ENCODE results near the gene AMER3.
"Not testable (repeated sequence)": the region's sequence is repeated elsewhere in the genome, so short reads cannot be mapped to it uniquely, and the experiment has no call there.

The AMER3 gene, protein sequence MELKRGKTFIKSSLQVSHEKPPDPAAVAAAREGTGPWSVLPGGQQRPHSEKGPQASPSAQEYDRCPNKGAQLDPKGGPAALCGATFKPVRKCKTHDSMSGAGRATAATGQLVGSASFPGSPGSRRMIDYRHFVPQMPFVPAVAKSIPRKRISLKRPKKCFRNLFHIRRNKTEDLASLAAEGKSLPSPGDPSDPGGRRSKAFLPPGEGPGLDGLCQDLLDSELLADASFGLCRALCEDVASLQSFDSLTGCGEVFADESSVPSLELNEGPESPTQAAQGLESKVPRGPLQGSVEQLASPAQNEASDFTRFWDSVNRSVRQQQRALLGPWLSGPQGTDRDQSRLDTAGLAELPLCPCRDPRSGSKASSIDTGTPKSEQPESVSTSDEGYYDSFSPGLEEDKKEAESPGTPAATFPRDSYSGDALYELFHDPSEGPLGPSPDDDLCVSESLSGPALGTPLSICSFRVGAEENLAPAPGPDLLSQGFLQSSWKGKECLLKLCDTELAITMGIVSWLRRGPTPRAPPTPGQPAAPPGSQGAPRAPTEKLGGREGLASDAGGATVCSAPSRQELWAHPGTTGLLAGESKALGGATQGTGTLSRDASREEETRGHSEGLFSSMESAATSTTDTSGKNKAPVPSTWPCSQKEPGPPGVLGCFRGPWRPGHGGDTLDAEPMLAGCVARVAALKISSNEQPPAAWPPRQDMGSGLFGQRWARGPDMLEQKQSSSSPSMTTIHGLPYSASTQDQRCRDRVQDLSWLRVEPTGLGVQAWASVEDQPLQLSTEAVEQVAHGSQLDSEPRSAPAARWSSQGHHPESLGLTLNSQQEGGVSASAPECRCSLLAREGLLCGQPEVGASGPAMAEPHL

DNA sequence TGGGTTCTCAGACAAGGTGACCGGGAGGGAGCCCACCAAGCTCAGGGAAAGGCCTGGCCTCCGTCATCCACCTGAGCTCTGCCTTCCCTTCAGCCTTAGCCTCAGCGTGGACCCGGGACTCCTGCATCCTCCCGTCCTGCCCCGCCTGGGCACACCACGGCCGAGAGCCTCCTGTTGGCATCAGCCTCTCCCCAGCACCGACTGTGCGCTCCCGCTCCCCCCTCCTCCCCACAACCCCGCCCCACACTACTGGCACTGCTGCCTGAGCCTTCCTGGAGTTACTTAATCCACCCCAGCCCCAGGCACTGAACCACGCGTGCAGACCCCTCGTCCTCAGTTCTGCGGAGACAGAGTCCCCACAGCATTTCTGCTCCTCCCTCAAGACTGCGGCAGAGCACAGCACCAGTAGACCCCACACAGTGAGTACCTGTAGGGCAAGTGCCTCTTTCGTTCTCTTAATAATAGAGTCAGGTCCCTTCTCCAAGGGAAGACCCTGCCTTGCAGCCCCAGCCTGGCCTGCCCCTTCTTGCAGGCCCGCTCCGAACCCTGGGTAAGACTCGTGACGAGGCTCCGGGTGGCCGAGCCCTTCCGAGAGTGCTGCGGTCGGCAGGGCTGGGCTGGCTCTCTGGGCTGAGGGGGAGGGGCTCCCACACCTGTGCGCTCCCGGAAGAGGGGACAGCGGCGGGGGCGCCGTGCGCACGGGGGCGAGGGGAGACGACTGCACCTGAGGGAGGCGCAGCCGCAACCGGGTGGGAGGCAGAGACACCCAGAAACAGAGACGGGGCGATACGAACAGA lies at the start of gene AMER3:
Gene AMER3, plus strand, starts transcription at position 285 of the 797 bp plus-strand sequence. CDS start 6,533 bp downstream, outside the sequence.
- no peak for DNase-seq

DNA sequence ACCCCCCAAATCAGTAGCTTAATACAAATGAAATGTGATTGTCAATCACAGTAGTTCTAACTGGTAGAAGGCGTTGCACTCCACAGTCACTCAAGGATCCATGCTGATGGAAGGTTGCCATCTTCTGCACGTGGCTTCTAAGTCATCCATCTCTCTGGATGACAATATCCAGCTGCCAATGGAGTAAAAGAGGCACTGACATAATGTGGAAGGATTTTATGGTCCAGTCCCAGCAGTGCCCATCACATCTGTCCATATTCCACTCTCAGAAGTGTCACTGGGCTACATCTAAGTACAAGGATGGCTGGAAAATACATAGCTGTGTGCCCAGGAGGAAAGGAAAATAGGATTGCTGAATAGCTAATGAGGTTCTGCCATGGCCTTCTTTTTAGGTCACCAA lies 40.5 kb upstream of the AMER3 start:
- DNase-seq = not testable (repeated sequence)

DNA sequence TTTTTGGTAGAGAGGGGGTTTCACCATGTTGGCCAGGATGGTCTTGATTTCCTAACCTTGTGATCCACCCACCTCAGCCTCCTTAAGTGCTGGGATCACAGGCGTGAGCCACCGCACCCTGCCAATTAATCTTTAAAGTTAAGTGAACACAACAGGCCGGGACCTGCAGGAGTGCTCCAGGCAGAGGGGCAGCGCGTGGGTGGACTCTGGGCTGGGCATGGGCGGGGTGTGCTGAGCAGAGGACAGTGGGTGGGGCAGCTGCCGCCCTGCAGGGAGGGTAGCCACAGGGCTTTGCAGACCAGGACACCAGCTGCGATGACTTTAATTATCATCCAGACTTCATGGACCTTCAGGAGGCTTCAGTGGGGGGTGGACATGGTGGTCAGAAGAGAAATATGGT lies 35.3 kb upstream of the AMER3 start:
- no peak for DNase-seq

DNA sequence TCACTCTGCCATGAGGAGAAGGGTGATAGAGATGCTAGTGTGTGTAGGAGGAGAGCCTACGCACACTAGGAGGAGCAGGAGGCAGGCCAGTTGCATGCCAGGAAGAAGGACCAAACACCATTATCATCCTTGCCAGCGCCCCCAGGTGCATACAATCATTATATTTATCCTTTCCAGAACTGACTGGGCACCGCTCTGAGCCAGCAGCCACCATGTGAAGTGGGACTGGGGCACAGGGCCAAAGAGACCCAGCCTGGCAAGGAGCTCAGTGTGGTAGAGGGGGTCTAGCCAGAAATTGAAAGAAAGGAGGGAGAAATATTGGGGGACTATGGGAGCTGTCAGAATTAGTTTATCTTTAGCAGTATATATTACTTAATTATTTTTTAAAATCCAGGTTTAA lies 34.8 kb upstream of the AMER3 start:
- no peak for DNase-seq

DNA sequence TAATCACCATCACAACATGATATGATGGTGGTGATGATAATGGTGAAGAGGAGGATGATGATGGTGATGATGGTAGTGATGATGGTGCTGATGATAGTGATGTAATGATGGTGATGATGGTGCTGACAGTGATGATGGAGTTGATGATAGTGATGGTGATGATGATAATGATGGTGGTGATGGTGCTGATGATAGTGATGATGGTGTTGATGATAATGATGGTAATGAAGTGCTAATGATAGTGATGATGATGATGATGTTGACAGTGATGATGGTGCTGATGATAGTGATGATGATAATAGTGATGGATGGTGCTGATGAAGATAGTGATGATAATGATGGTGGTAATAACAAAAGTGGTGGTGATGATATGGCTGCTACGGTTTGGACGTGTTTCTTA lies 30.9 kb upstream of the AMER3 start:
- DNase-seq = no peak

DNA sequence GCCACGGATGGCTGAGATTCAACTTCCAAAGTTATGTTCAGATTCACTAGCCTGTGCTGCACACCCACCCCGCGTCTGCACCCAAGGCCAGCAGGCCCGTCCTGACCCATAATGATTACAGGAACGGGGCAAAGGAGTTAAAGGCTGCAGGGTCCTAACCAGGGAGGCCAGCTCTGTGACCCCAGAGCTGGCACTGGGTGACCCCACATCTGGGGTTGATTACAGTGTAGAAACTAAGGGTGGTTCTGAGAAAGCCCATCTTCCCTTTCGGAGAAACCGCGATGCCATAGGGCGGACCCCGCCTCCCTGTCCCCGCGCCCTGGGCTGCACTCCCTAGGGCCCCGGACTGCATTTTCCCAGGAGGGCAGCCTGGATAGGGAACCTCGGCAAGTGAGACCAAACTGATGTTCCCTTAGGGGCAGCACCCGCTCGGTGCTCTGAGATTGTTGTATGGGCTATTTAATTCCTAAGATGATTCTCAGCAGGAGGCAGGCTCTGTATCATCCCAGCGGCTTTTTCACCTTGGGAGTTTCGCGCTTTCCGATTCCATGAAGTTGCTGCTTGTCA lies 28.6 kb upstream of the AMER3 start:
- DNase-seq = no peak

DNA sequence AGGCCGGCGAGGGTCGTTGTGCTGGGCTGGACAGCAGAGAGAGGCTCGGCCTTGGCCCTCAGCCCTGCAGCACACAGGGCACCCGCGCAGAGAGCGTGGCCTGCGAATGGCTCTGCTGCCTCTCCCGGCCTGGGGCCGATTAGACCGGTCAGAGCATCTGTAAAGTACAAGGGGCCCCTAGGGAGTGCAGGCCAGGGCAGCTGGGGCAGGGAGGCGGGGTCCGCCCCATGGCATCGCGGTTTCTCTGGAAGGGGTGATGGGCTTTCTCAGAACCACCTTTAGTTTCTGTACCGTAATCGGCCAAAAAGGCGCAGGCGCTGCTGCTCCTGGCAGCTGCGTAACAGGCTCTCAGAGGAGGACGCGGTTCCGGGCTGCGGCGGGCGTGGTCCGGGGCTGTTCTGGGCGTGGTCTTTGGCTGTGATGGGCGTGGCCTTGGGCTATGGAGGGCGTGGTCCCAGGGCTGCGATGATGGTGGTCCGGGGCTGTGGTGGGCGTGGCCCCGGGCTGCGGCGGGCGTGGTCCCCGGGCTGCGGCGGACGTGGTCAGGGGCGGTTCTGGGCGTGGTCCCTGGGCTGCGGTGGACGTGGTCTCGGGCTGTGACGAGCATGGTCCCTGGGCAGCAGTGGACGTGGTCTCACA lies 27.9 kb upstream of the AMER3 start:
- no peak for DNase-seq

DNA sequence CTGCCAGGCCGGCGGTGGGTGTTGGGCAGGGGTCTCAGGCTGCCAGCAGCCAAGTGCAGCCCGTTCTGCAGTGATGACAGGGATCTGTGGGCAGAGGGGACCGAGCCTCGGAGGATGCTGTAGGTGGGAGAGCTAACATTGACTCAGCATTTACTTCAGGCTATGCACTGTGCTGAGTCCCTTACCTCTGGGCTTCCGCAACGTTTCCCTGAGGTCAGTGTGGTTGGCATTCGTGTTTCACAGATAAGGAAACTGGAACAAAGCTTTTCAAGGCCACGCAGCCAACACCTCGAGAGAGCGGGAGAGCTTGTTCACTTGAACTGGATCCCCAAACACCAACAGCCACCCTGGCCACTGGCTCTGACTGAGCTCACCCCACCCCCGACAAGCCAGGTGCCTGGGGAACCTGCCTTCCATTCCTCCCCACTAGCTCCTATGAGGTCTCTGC lies 27.3 kb upstream of the AMER3 start:
- no peak for DNase-seq

DNA sequence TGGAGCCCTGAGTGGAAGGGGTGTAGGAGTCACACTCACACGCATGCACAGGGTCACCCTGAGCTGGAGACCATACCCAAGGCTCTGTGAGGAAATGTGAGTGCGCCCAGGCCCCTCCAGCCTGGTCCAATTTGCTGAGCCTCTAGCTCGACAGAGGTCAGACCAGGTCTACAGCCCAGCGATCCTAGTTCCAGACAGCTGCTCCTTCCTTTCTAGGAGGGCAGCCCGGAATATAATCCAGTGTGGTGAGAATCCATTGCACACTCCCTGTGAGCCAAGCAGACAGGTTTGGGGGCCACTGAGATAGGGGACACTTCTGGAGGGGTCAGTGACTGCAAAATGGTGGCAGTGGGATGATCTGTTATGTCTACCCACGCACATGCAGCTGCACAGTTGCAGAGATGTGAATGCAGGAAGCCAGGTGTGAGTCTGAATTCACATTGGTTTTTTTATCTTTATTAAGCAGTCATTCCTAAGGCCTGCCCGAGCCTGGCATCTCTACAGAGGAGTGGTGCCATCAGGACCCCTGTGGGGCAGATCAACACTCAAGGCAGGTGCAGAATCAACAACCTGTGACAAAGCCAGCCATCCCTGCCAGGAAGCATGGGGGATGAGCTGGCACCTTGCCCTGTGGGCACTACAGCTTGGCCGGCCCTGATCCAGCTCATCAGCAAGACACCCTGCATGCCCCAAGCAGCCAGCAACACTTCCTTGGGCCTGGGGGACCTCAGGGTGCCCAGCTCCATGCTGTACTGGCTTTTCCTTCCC lies 26.6 kb upstream of the AMER3 start, which contains the start of gene GPR148:
Gene GPR148, plus strand, starts transcription at position 522 of the 768 bp plus-strand sequence. Its CDS starts 82 bp downstream, at position 604.
- DNase-seq = no peak

DNA sequence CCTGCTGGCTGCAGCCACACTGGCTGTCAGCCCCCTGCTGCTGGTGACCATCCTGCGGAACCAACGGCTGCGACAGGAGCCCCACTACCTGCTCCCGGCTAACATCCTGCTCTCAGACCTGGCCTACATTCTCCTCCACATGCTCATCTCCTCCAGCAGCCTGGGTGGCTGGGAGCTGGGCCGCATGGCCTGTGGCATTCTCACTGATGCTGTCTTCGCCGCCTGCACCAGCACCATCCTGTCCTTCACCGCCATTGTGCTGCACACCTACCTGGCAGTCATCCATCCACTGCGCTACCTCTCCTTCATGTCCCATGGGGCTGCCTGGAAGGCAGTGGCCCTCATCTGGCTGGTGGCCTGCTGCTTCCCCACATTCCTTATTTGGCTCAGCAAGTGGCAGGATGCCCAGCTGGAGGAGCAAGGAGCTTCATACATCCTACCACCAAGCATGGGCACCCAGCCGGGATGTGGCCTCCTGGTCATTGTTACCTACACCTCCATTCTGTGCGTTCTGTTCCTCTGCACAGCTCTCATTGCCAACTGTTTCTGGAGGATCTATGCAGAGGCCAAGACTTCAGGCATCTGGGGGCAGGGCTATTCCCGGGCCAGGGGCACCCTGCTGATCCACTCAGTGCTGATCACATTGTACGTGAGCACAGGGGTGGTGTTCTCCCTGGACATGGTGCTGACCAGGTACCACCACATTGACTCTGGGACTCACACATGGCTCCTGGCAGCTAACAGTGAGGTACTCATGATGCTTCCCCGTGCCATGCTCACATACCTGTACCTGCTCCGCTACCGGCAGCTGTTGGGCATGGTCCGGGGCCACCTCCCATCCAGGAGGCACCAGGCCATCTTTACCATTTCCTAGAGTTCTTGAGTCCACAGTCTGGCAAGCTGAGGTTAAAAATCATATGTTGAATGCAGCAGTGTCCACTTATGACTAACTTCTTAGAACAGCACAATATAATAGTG lies 25.7 kb upstream of the AMER3 start:
- no peak for DNase-seq

DNA sequence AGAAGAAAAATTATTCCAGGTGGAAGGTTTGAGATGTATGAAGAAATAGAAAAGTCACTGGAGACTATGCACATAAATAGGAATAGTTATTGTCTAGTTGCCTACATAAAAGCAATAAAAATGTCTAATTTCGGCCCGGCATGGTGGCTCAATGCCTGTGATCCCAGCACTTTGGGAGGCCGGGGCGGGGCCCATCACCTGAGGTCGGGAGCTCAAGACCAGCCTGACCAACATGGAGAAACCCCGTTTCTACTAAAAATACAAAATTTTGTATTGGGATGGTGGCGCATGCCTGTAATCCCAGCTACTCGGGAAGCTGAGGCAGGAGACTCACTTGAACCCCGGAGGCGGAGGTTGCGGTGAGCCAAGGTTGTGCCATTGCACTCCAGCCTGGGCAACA lies 23.1 kb upstream of the AMER3 start:
- DNase-seq = not testable (repeated sequence)

DNA sequence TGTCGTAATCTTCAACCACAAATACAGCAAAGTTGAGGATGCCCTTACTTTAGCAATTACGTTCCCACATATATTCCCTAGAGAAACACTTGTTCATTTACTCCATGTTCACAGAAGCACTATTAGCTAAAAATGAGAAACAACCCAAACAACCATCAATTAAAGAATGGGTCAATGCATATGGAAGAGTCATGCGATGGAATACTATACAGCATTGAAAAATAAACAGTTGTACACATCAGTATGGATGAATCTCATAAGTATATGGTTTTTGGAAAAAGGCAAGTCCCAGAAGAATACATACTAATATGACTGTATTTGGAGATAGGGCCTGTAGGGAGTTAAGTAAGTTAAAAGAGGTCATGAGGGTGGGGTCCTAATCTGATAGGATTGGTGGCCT lies 20.1 kb upstream of the AMER3 start:
- DNase-seq = no peak

DNA sequence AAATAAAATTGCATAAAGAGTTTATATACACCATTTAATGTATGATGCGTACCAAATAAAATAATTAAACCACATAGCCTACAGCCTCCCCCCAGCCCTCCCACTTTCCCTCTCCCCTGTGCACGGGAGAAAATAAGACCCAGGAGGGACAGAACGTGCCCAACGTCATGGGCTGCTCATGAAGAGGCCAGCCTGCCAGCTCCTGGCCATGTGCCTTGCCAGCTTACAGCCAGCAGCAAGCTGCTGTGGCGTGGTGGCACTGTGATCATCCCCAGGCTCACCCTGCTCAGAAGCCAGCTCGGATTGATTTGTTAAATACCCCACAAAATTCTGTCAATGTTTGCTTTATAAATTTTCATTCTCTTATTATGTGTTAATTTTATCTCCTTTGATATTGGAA lies 18.9 kb upstream of the AMER3 start:
- no peak for DNase-seq

DNA sequence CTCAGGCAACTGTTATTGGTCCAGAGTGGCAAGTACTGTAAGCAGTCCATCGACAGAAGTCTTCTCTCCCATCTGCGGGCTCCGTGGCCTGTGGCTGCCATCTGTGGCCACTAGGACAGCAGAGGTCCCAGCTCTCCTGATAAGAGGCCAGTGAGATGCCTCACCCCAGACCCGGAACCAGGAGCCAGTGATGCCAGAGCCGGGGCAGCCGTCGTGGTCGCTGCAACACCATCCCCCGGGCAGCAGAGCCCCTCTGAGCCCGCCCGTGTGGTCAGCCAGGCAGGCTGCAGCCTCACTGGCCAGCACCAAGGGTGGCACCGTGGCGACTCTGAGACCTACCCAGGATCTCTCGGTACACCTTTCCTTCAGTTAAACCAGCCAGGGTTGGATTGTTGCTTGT lies 17.7 kb upstream of the AMER3 start:
- no peak for DNase-seq

DNA sequence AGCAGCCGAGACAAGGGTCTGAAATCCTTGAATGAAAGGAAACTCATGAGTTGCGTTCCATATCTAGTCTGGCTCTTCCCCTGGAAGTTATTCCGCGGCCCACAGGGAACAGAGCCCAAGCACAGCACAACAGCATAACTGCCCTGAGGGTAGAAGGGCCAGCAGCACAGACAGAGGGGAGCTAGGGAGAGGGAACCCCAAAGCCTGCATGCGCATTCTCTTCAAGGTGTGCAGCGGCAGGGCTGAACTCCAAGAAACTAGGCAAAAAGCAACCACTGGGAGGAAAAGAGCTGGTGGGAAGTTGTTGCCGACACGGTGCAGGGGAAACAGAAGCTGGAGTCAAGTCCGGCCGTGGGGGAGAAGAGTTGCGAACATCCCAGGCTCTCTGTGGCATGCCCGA lies 14.7 kb upstream of the AMER3 start:
- DNase-seq = no peak

DNA sequence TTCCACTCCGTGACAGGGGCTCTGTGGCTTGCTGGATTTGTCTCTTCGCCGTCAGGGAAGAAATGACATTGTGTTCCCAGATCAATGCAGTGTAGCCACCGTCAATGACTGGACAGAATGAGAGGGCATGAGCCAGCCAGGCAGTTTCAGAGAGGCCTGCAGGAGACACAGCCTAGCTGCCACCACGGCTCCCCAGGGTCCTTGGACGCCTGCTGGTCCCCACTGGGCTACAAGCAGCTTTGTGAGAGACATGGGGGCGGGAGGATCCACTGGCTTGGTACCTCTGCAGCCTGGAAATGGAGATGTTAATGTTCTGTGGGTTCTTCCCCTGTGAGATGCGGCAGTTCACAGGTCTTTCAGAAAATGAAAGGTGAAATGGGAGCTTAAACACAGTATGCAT lies 12.1 kb upstream of the AMER3 start:
- DNase-seq = no peak

DNA sequence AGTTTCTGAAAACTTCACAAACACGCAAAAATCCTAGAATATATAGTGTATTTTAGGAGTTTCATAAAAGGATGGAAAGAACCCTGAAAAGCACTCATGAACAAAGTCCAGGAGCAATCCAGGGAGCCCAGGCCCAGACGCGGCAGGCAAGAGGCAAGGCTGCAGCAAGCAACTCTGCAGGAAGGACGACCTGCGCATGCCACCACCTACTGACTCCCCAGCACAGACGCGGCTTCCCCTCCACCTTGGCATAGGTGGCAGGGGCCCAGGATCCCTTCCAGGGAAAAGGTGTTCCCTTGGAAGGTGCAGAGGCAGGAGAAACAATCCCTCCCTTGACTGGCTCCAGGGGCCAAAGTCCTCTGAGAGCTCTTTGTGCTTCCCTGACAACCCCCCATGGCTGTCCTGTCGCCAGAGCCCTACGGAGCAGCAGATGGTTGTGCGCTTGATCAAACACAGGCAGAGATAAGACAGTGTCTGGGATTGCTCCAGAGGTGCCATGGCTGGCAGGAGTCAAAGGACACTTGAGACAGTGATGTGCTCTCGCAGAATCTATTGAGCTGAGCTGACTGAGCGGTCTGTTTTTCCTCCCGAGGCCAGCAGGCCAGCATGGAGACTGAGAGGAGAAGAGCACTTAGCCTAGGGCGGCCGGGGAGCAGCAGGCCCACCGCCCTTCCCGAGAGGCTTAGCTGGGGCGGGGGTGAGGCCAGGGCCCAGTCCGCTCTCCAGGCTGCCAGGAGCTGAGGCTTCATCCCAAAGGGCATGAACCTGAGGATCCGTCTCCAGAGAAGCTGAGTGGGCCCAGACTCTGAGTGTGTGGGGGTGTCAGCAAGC lies 10.8 kb upstream of the AMER3 start:
- DNase-seq = no peak

DNA sequence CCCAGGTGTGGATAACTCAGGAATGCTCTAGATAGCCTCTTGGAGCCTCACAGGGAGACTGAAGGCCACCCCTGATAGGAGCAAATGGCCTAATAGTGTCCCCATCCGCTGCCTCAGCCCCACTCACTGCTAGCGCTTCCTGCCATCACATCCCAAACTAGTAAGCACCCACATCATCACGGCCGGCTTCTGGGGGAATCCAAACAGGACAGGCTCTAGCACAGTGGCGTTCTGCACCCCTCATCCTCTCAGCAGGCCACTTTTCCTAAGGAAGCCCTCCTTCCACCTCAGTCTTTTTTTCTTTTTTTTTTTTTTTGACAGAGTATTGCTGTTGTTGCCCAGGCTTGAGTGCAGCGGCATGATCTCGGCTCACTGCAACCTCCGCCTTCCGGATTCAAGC lies 6.3 kb upstream of the AMER3 start:
- DNase-seq = no peak

DNA sequence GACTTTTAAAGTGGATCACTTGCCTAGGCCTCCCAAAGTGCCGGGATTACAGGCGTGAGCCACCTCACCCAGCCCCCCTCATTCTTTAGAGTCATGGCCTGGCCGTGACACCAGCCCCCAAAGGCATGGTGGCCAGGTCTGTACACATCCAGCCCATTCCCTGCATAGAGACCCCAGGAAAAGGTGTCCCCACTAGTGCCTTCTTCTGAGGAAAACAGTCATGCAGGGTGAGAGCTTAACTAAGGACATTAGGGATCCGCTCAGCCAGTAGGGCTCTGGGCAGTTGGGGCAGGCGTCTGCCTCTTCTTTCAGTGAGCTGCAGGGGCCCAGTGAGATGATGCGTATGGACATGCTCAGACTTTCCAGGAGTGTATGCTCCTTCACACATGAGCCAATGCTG lies 5.7 kb upstream of the AMER3 start:
- DNase-seq = no peak
